SKM-1 treated with dmso at 0.1 percent for 144 hours (cell line): ENCODE data around the gene DUOX1.
"Not testable (repeated sequence)": the region's sequence is repeated elsewhere in the genome, so short reads cannot be mapped to it uniquely, and the experiment has no call there.

ENCODE experiments used
- DNase-seq: peaks from one replicate; lab custom pipeline; 2025; ENCODE audit not compliant: unreplicated experiment; lab: John Stamatoyannopoulos, UW

The DUOX1 gene

GRCh38 chr15:45120081-45120972 lies 9.5 kb upstream of the DUOX1 start:
- no peak for DNase-seq

- no peak for DNase-seq
These were observed 8.8 kb upstream of the DUOX1 start for GRCh38 chr15:45121020-45121419.

DNA sequence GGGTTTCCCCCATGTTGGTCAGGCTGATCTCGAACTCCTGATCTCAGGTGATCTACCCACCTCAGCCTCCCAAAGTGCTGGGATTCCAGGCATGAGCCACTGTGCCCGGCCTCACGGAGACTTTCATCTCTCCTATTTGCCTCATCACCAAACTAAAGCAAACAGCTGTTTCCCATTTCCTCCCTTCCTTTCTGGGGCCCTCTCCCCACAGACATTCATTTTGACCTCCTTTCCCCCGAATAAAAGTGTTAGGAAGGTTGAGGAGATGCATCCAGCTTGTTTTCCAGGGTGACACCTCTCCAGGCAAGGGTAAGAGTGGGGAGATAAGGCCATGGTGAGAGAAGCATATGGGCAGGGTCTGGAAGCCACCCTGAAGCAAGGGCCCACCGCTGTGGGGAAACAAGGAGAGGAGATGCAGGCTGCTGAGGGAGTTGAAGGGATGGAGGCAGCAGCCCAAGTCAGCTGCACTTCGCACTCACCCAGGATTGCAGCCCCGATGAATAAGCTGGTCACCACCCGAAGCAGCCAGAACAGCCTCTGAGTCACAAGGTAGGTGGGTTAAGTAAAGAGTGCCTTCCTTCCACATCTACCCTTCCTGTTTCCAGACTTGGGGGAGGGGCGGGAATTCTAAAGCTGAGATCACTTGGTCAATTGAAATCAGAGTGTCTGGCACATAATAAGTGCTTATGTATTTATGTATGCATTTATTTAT lies 7.9 kb upstream of the DUOX1 start:
- no peak for DNase-seq

GRCh38 chr15:45122719-45123118 lies 7.1 kb upstream of the DUOX1 start:
- DNase-seq = no peak

GRCh38 chr15:45123397-45123796 lies 6.4 kb upstream of the DUOX1 start:
- no peak for DNase-seq

GRCh38 chr15:45126535-45127158 lies 3.1 kb upstream of the DUOX1 start:
- DNase-seq = peak; percentile 20

DNA sequence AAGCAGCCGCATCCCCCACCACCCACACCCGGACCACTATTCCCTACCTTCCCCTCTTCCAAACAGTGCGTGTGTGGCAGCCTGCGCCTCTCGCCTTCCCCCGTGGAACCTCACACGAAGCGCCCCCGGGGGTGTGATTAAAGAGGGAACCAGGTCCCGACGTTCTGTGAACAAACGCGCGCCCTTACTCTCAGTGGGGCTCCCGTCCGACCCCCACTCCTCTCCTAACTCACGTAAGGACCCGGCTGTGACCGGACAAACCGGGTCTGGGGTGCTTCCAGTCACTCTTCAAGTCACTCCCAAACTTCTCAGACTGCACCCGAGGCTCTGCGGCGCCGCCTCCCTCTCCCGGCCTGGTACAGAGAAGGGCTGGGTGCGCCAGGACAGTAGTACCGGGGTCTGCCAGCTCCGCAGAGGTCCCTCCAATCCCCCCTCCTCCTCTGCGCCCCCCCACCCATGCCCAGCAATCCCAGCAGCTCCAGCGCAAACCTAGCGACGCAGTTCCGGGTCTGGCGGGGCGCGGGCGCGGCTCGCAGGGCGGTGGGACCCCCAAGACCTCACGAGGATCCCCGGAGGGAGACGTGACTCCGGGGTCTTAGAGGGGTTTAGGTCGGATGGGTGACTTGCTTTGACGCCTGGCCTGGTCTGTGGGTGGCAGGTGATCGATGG lies 689 bp upstream of the DUOX1 start:
- no peak for DNase-seq

DNA sequence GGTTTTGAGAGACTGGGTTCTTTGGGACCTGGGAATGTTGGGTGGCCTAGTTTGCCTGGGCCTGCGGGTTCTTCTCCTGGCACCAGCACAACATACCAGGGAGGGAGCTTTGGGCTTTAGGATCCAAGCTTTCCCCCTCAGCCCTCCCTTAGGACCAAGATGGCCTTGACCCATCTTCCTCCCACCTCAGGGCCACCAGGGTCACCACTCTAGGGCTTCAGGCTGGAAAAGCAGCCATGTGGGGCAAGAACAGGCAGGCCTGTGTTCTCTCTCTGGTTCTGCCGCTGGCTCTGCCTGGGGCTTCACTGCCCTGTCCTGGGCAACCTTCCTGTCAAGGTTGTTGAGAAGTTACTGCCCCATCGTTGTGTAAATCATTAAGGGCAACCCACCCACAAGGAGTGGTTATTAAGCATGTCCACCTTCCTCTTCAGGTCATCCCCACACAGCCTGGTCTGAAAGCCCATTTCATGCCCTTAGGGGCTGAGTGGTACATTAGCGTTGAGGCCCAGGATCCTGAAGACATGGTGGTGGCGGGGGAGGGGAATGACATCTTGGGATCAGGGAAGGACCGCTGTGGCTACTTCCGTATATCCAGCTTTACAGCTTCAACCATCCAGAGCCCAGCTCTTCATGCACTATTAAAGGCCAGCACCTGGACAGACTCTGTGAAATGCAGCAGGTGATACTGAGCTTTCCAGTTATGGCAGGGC lies 652 bp downstream of the DUOX1 start:
- no peak for DNase-seq

GRCh38 chr15:45131510-45131909 lies 1.7 kb downstream of the DUOX1 start:
- no peak for DNase-seq

DNA sequence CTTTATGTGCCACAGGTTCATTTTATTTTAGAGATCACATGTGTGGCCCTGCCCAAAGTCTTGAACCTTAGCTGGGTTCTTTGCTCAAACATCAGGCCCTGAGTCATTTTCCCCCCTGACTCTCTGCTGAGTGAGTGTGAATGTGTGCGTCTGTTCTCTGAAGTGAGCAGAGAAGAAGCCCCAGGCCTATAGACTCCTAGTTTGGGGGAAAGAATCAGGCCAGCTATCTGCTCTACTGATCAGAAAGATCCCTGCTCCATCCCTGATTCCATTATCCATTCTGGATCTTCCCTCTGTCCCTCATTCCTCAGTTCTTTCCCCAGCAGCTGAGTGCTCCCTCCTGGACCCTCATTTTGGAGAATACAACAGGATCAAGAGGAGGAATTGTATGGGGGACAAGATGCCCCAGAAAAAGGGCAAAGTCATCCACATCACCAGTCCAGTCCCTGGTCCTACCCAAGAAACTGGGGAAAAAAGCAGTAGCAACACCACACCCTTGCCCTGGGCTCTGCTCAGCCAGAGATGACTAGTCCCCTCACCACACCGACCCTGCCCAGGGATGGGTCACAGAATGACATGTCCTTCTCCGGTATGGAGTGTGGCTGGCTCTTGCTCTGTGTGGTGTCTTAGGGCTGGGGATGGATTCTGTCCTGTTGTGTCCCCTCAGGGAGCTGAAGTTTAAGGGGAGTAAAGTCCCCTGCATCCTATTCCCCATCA lies 3.2 kb downstream of the DUOX1 start:
- DNase-seq = no peak

DNA sequence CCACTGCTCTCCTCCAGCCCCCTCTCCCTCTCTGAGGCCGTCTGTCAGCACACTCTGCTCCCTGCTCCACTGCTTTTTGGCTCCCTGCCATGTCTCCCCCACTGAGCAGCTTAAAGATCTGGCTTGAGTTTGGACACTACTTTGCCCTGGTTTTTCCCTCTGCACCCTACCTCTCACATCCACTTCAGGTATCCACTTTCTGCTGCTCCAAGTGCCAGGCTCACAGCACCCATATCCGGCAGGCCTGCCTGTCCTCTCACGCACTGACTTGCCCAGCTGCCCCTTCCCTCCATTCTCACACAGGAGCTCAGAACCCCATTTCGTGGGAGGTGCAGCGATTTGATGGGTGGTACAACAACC lies 3.7 kb downstream of the DUOX1 start:
- no peak for DNase-seq

- no peak for DNase-seq
These were observed 4.3 kb downstream of the DUOX1 start for GRCh38 chr15:45134046-45134445.

GRCh38 chr15:45134682-45135604 lies 5.1 kb downstream of the DUOX1 start:
- DNase-seq = no peak

- DNase-seq = not testable (repeated sequence)
These were observed 6.0 kb downstream of the DUOX1 start for GRCh38 chr15:45135705-45136377.

GRCh38 chr15:45136378-45136764 lies 6.6 kb downstream of the DUOX1 start:
- no peak for DNase-seq

DNA sequence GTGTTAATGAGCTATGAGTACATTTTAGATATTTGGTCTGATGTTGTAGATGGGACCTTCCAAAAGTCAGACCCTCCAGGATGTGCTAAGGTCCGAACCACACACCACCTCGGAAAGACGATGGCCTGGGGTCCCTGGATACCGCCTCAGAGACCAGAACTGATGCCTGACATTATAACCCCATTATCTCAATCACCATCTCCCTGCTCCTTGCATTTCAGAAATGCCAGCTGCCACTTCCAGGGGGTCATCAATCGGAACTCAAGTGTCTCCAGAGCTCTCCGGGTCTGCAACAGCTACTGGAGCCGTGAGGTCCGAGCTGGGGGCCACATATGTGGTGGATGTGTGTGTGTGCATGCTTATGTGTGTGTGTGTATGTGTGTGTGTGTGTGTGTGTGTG lies 7.9 kb downstream of the DUOX1 start:
- no peak for DNase-seq

DNA sequence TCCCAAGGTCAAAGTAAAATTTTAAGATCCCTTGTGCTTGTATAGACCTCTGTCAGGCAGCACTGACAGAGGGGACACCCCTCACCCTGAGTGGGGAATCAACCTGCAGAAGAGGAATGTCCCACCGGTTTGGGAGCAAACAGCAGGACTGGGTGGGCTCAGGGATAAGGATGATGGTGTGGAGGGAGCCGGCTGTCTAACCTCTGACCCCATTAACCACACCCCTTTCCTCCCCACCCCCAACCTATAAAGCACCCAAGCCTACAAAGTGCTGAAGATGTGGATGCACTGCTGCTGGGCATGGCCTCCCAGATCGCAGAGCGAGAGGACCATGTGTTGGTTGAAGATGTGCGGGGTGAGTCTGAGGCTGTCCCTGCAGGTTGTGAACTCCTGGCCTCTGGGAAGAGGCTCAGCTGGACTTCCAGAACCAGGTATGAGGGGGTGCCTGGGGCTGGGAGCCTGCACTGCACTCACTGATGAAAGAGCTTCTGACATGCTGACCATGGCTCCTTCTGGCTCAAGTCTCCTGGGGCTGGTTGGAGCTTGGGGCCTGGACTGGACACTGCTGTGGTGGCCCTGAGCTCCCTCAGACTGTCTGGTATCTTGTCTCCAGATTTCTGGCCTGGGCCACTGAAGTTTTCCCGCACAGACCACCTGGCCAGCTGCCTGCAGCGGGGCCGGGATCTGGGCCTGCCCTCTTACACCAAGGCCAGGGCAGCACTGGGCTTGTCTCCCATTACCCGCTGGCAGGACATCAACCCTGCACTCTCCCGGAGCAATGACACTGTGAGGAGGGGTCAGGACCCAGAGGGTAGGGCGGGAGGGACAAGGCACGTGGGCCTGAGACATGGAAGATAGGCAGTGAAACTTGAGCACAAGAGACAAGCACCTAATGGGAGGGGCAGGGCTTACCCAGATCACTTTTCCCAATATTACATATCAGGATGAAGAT lies 9.3 kb downstream of the DUOX1 start:
- no peak for DNase-seq
